H1 (cell line): Measurements from ENCODE around the gene SEC63. TPM values are rescaled to one million over a fixed set of nuclear protein-coding genes. Genes with fewer than 3 reads are reported as not detected.

Experiments used
- CTCF ChIA-PET: fragments of 300-600 bp; sonication (Branson Sonifier 250); formaldehyde crosslinking; loops from one replicate; lab custom pipeline; 2021; ENCODE audit not compliant: partially characterized antibody; lab: Charles Lee
- POLR2A ChIA-PET: fragments of 300-600 bp; sonication (Branson Sonifier 250); formaldehyde crosslinking; loops from one replicate; lab custom pipeline; 2021; ENCODE audit warnings: inconsistent platforms; ENCODE audit not compliant: partially characterized antibody; lab: Charles Lee
- DNase-seq, 2 experiments: peaks; one replicate each; pipeline versions ENCODE4 v3.0.0 to v3.0.0-alpha.2; 2010 to 2022; ENCODE audit warnings: low spot score in 2 of 2, low read depth in 1 of 2, mixed read lengths in 1 of 2
- FAIRE-seq: peaks from 2 replicates; lab custom pipeline; 2011; peaks lifted over from hg19 to GRCh38; lab: Jason Lieb, UNC
- H2AFZ ChIP-seq: 2 replicates; pipeline ENCODE4 v1.8.1; 2012; ENCODE audit warnings: low read length, inconsistent platforms
- H2AK5ac ChIP-seq: 2 replicates; pipeline ENCODE4 v1.6.1; 2013; ENCODE audit warnings: low read depth, low read length
- H2BK120ac ChIP-seq: replicated peaks from 2 replicates; pipeline ENCODE3; 2013; ENCODE audit warnings: low read depth, low read length, inconsistent platforms
- H2BK12ac ChIP-seq: 2 replicates; pipeline ENCODE4 v1.6.1; 2013; ENCODE audit warnings: low read depth, low read length
- H2BK15ac ChIP-seq: 2 replicates; pipeline ENCODE4 v1.6.1; 2013; ENCODE audit warnings: low read length
- H2BK20ac ChIP-seq: 2 replicates; pipeline ENCODE4 v1.6.1; 2013; ENCODE audit warnings: low read length
- H2BK5ac ChIP-seq: 2 replicates; pipeline ENCODE4 v1.6.1; 2013; ENCODE audit warnings: low read depth, low read length
- H3K14ac ChIP-seq: 2 replicates; pipeline ENCODE4 v1.6.1; 2013; ENCODE audit warnings: inconsistent platforms; ENCODE audit not compliant: insufficient read length
- H3K18ac ChIP-seq: 2 replicates; pipeline ENCODE4 v1.6.1; 2013; ENCODE audit warnings: low read length; ENCODE audit errors: extremely low read depth
- H3K23ac ChIP-seq: 2 replicates; pipeline ENCODE4 v1.6.1; 2013; ENCODE audit warnings: inconsistent platforms; ENCODE audit not compliant: insufficient read length
- H3K23me2 ChIP-seq: 2 replicates; pipeline ENCODE4 v1.6.1; 2013; ENCODE audit warnings: low read depth, low read length
- H3K27ac ChIP-seq: 2 replicates; pipeline ENCODE4 v1.6.1; 2011; ENCODE audit warnings: low read depth, low read length, inconsistent platforms
- H3K27me3 ChIP-seq, 4 experiments: replicated peaks in 1 of 4; 1 replicate in 1 of 4; 2 replicates in 3 of 4; pipeline versions ENCODE4 v1.6.1 to v1.8.1; 2011 to 2013; ENCODE audit warnings: low read length in 3 of 4, mild to moderate bottlenecking in 3 of 4, inconsistent platforms in 2 of 4, mixed read lengths in 2 of 4, moderate library complexity in 1 of 4; ENCODE audit not compliant: control insufficient read depth in 3 of 4, insufficient read depth in 3 of 4; ENCODE audit errors: extremely low read depth in 1 of 4
- H3K36me3 ChIP-seq, 4 experiments: 2 replicates each; pipeline versions ENCODE4 v1.6.1 to v1.8.1; 2011 to 2013; ENCODE audit warnings: mild to moderate bottlenecking in 4 of 4, low read length in 3 of 4, moderate library complexity in 2 of 4, control low read depth in 1 of 4, inconsistent platforms in 1 of 4; ENCODE audit not compliant: insufficient read depth in 4 of 4, control insufficient read depth in 2 of 4
- H3K4ac ChIP-seq: replicated peaks from 2 replicates; pipeline ENCODE3; 2013; ENCODE audit warnings: low read length, low read depth, mixed read lengths, inconsistent platforms; ENCODE audit not compliant: insufficient read length
- H3K4me1 ChIP-seq, 4 experiments: replicated peaks in 1 of 4; 1 replicate in 1 of 4; 2 replicates in 3 of 4; pipeline versions ENCODE4 v1.6.1 to v1.8.1; 2011 to 2013; ENCODE audit warnings: low read length in 3 of 4, inconsistent platforms in 2 of 4, mixed read lengths in 1 of 4; ENCODE audit not compliant: insufficient read depth in 4 of 4, control insufficient read depth in 3 of 4
- H3K4me2 ChIP-seq, 2 experiments: 2 replicates each; pipeline versions ENCODE4 v1.6.1 to v1.8.1; 2011 to 2013; ENCODE audit warnings: low read depth in 2 of 2, low read length in 2 of 2, control low read depth in 1 of 2, inconsistent platforms in 1 of 2, mild to moderate bottlenecking in 1 of 2; ENCODE audit not compliant: insufficient read depth in 1 of 2
- H3K4me3 ChIP-seq, 4 experiments: fragments of 200-600, 300-600 bp in 1 of 4; sonication (generic), shearing (Covaris generic), sonication (Bioruptor Twin) in 1 of 4; 2 replicates each; pipeline versions ENCODE4 v1.5.1 to v1.8.1; 2011 to 2016; ENCODE audit warnings: low read length in 4 of 4, low read depth in 3 of 4, control low read depth in 2 of 4, inconsistent platforms in 2 of 4, mild to moderate bottlenecking in 2 of 4, mixed read lengths in 1 of 4, moderate library complexity in 1 of 4; ENCODE audit not compliant: insufficient read depth in 2 of 4; ENCODE audit errors: extremely low read depth in 1 of 4
- H3K56ac ChIP-seq: replicated peaks from 2 replicates; pipeline ENCODE3; 2013; ENCODE audit warnings: low read depth, mild to moderate bottlenecking, mixed read lengths, low read length, inconsistent platforms; ENCODE audit not compliant: insufficient read length
- H3K79me1 ChIP-seq: 2 replicates; pipeline ENCODE4 v1.6.1; 2013; ENCODE audit warnings: low read depth, low read length, control low read depth
- H3K79me2 ChIP-seq, 2 experiments: 2 replicates each; pipeline versions ENCODE4 v1.6.1 to v1.8.1; 2012 to 2013; ENCODE audit warnings: low read length in 2 of 2, mild to moderate bottlenecking in 2 of 2, inconsistent platforms in 1 of 2; ENCODE audit not compliant: insufficient read depth in 2 of 2, control insufficient read depth in 1 of 2
- H3K9ac ChIP-seq, 4 experiments: replicated peaks in 1 of 4; 1 replicate in 1 of 4; 2 replicates in 3 of 4; pipeline versions ENCODE4 v1.6.1 to v1.8.1; 2011 to 2013; ENCODE audit warnings: low read depth in 3 of 4, low read length in 3 of 4, control low read depth in 2 of 4, mild to moderate bottlenecking in 2 of 4, moderate library complexity in 2 of 4, inconsistent platforms in 1 of 4; ENCODE audit errors: extremely low read depth in 1 of 4
- H3K9me3 ChIP-seq, 2 experiments: 2 replicates each; pipeline versions ENCODE4 v1.6.1 to v1.8.1; 2012 to 2013; ENCODE audit warnings: mild to moderate bottlenecking in 2 of 2, moderate library complexity in 2 of 2, control low read depth in 1 of 2, inconsistent platforms in 1 of 2, low read depth in 1 of 2, low read length in 1 of 2, mixed read lengths in 1 of 2; ENCODE audit not compliant: insufficient read depth in 2 of 2
- H4K20me1 ChIP-seq, 2 experiments: replicated peaks in 1 of 2; 2 replicates each; pipeline versions ENCODE3 to v1.8.1; 2011 to 2013; ENCODE audit warnings: inconsistent platforms in 2 of 2, low read length in 2 of 2, mild to moderate bottlenecking in 1 of 2; ENCODE audit not compliant: insufficient read depth in 2 of 2, control insufficient read depth in 1 of 2
- H4K5ac ChIP-seq: 2 replicates; pipeline ENCODE4 v1.6.1; 2013; ENCODE audit warnings: low read length, low read depth, mixed read lengths, inconsistent platforms; ENCODE audit not compliant: insufficient read length
- H4K8ac ChIP-seq: 2 replicates; pipeline ENCODE4 v1.8.0; 2013; ENCODE audit warnings: mild to moderate bottlenecking, moderate library complexity, low read length, inconsistent platforms; ENCODE audit not compliant: insufficient read depth; ENCODE audit errors: extremely low read depth
- H4K91ac ChIP-seq: replicated peaks from 2 replicates; pipeline ENCODE3; 2013; ENCODE audit warnings: low read length, mixed read lengths, inconsistent platforms; ENCODE audit not compliant: insufficient read length
- ASH2L ChIP-seq: fragments of 200-600, 300-600 bp; sonication (generic); IDR thresholded peaks from one replicate; pipeline ENCODE4 v1.7.1; 2017; ENCODE audit warnings: low read length
- BACH1 ChIP-seq: IDR thresholded peaks from 2 replicates; pipeline ENCODE4 v1.6.1; 2012; ENCODE audit warnings: low read length, improper control_type of control experiment
- BCL11A ChIP-seq, 2 experiments: IDR thresholded peaks; one replicate each; pipeline ENCODE4 v1.6.1; 2011; ENCODE audit warnings: low read depth in 2 of 2, low read length in 2 of 2, mild to moderate bottlenecking in 2 of 2
- GTF2F1 ChIP-seq: IDR thresholded peaks from 2 replicates; pipeline ENCODE4 v1.6.1; 2012; ENCODE audit warnings: low read depth, low read length, improper control_type of control experiment, borderline replicate concordance
- JUN ChIP-seq: IDR thresholded peaks from 2 replicates; pipeline ENCODE4 v1.6.1; 2011; ENCODE audit warnings: low read depth, mild to moderate bottlenecking, improper control_type of control experiment, low read length
- JUND ChIP-seq: IDR thresholded peaks from 2 replicates; pipeline ENCODE4 v1.6.1; 2011; ENCODE audit warnings: mild to moderate bottlenecking, improper control_type of control experiment, low read length
- RBBP5 ChIP-seq: IDR thresholded peaks from 2 replicates; pipeline ENCODE4 v1.7.1; 2012; ENCODE audit warnings: low read depth, mild to moderate bottlenecking, inconsistent platforms, low read length, moderate library complexity, borderline replicate concordance
- RXRA ChIP-seq: IDR thresholded peaks from 2 replicates; pipeline ENCODE4 v1.6.1; 2011; ENCODE audit warnings: low read depth, mild to moderate bottlenecking, low read length, moderate library complexity; ENCODE audit not compliant: insufficient read depth
- SP1 ChIP-seq: IDR thresholded peaks from 2 replicates; pipeline ENCODE4 v1.6.1; 2011; ENCODE audit warnings: low read depth, low read length
- TAF1 ChIP-seq: IDR thresholded peaks from 2 replicates; pipeline ENCODE4 v1.6.1; 2011; ENCODE audit warnings: mild to moderate bottlenecking, low read depth, low read length
- WGBS, 2 experiments: shearing (Covaris generic) in 1 of 2; methylation state at CpG; one replicate each; pipeline versions ENCODE4 v1.1.6 to v1.1.7; 2013 to 2015; ENCODE audit warnings: low lambda C conversion rate in 2 of 2, mixed read lengths in 2 of 2, inconsistent platforms in 1 of 2, low coverage in 1 of 2, missing lambda C conversion rate in 1 of 2; ENCODE audit not compliant: insufficient replicate concordance in 2 of 2, insufficient coverage in 1 of 2, insufficient read length in 1 of 2; ENCODE audit errors: extremely low coverage in 1 of 2, missing lambda C conversion rate in 1 of 2; 5-methylcytosine and 5-hydroxymethylcytosine counted together
- polyA plus RNA-seq, 7 experiments: library from polyadenylated mRNA; depleted of rRNA in 3 of 7; stranded (reverse) in 5 of 7; unstranded in 2 of 7; fragments of >200 nt in 5 of 7; fragments of 200-250 nt in 2 of 7; gene quantifications; 1 replicate in 5 of 7; 2 replicates in 1 of 7; 4 replicates in 1 of 7; pipeline versions ENCODE4 v1.2.1 to v1.2.3, GENCODE V29; 2011 to 2013; ENCODE audit warnings: missing spikeins in 2 of 7, mixed read lengths in 2 of 7
- total RNA-seq: library from RNA; stranded (reverse); fragmentation: NEBNext Ultra II Directional; extraction: Animal tissue kit (Norgen Biotek cat#: 25700); gene quantifications from 2 replicates; pipeline ENCODE4 v1.2.1, GENCODE V29; 2021

SEC63 gene
- total and polyA plus RNA-seq, 2 of the 8 experiments (the other 6 are each of a cell fraction or from before 2014, with no cell fraction given), result 17.3 to 121 TPM

DNA sequence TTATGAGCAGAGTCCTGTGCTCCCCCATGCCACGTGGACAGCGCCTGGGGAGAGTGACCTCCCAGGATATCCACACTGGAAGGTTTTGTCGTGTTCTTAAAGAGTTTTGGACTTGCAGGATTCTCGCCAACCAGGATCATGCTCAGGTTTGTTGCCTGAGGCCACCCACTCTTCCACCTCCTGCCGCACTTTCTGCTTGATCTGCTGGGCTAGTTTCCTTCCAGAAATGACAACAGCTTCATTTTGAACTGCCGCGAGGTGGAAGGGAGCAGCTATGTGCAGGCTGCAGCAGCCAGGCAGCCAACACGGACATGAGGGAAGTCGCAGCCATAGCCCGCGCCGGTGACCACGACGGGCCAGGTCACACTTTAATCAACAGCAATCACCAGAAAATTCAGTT is 27.7 kb upstream of the SEC63 start:
- peak overlapping the region; percentile 16; the same call in 1 of the 2 replicates for H2AK5ac ChIP-seq
- H4K20me1 ChIP-seq, result no peaks in the 10 kb centered on the region
- no peak overlapping the region for H2BK5ac ChIP-seq
- H4K8ac ChIP-seq, result no peak overlapping the region; the same call in 1 of the 2 replicates
- no peak overlapping the region for H3K56ac ChIP-seq
- peak overlapping the region; percentile 69 for H3K4ac ChIP-seq
- FAIRE-seq, result no peak
- no peaks in the 10 kb centered on the region for H3K36me3 ChIP-seq
- no peak for TF ChIP-seq RBBP5
- no peak for TF ChIP-seq JUN
- no peak for TF ChIP-seq BCL11A (IDR thresholded peaks at IDR 0.05; ENCODE audit: low read depth in 2 of 2, low read length in 2 of 2)
- TF ChIP-seq JUND, result no peak
- no peak for TF ChIP-seq BACH1
- no peak for TF ChIP-seq ASH2L
- no peak for TF ChIP-seq GTF2F1
- TF ChIP-seq RXRA, result no peak
- TF ChIP-seq TAF1, result no peak
- TF ChIP-seq SP1, result no peak
- CTCF ChIA-PET, result interaction anchor here (1.9 kb wide), 1 partner anchor 64 kb away, joined by 9 read pairs; no protein-coding TSS in a partner anchor
- no peak overlapping the region for H2BK15ac ChIP-seq
- no peak overlapping the region for H3K23ac ChIP-seq
- H3K4me3 ChIP-seq, result no peak overlapping the region
- no peaks in the 10 kb centered on the region for H3K79me1 ChIP-seq
- H3K14ac ChIP-seq, result no peak overlapping the region
- no peak overlapping the region for H3K27ac ChIP-seq
- peak overlapping the region; percentile 55 for H4K91ac ChIP-seq
- H2AFZ ChIP-seq, result 0 out of 2 replicates have a peak overlapping the region, but pooled peaks have one; percentile 50
- H4K5ac ChIP-seq, result no peak overlapping the region
- H3K9me3 ChIP-seq, result no peaks in the 10 kb centered on the region
- H2BK12ac ChIP-seq, result no peak overlapping the region
- 93% methylated on average over 14 of the region's 14 CpGs; no CpG with 5 or more reads in 1 of the 2 experiments for WGBS, 2 experiments
- H3K9ac ChIP-seq, result no peak overlapping the region
- no peaks in the 10 kb centered on the region for H3K79me2 ChIP-seq
- DNase-seq, result no peak
- POLR2A ChIA-PET, result no interaction called here
- no peaks in the 10 kb centered on the region for H3K27me3 ChIP-seq
- H2BK120ac ChIP-seq, result peak overlapping the region; percentile 54
- 0 out of 2 replicates have a peak overlapping the region, but pooled peaks have one; percentile 72 for H2BK20ac ChIP-seq
- 0 out of 2 replicates have a peak overlapping the region, but pooled peaks have one; percentile 39 for H3K18ac ChIP-seq
- no peak overlapping the region for H3K4me2 ChIP-seq
- H3K4me1 ChIP-seq, result peaks cover 0 to 15% (median 8%) of the 10 kb centered on the region in 4 experiments; a peak in 6 of 7 replicates
- H3K23me2 ChIP-seq, result no peaks in the 10 kb centered on the region
